ENCODE data around the gene EFNA2. TPM values are rescaled to one million over a fixed set of nuclear protein-coding genes. Genes with fewer than 3 reads are reported as not detected.

The EFNA2 gene
- total and polyA plus RNA-seq, 2 of the 4 experiments (the other 2 are of a cell fraction): not detected

GRCh38 chr19:1245494-1246264 is 40.0 kb upstream of the EFNA2 start:
- H2AK5ac ChIP-seq (ENCODE audit: low read depth, low read length): peak overlapping the region; percentile 81
- no peak for TF ChIP-seq RFX5 (IDR thresholded peaks at IDR 0.05; ENCODE audit: low read depth, low read length)
- TF ChIP-seq NFE2L2 (IDR thresholded peaks at IDR 0.05; ENCODE audit: low read depth, low read length): no peak
- no peak for TF ChIP-seq RAD21 (IDR thresholded peaks at IDR 0.05; ENCODE audit: low read length)
- no peak for TF ChIP-seq CHD1 (IDR thresholded peaks at IDR 0.05; ENCODE audit: low read depth, low read length)
- TF ChIP-seq CEBPB (IDR thresholded peaks at IDR 0.05; ENCODE audit: low read depth, low read length): no peak
- TF ChIP-seq BHLHE40 (IDR thresholded peaks at IDR 0.05; ENCODE audit: low read depth, low read length): no peak
- no peak for TF ChIP-seq POLR2A (IDR thresholded peaks at IDR 0.05; ENCODE audit: low read depth, low read length)
- TF ChIP-seq FOS (IDR thresholded peaks at IDR 0.05; ENCODE audit: low read depth, low read length): no peak
- TF ChIP-seq RCOR1 (IDR thresholded peaks at IDR 0.05; ENCODE audit: insufficient replicate concordance, low read length): no peak
- no peak for TF ChIP-seq ELK1 (IDR thresholded peaks at IDR 0.05; ENCODE audit: borderline replicate concordance, low read depth, low read length)
- H2BK120ac ChIP-seq (ENCODE audit: low read depth, low read length): no peak overlapping the region
- ChIA-PET POLR2A (ENCODE audit: unreplicated experiment) (interaction anchor here (4.2 kb wide), 1 partner anchor 24 kb away, joined by 62 read pairs; the partner anchor contains the start of gene CIRBP), CTCF (interaction anchor here (1.9 to 3.1 kb wide), 2 partner anchors 10 to 21 kb away, joined by 7 to 64 read pairs; no protein-coding TSS in a partner anchor)
- H3K36me3 ChIP-seq (ENCODE audit: control insufficient read depth, insufficient read depth, low read length): peaks cover 4% of the 10 kb centered on the region; the same call in 1 of the 2 replicates
- peaks cover 34% of the 10 kb centered on the region for H4K20me1 ChIP-seq (ENCODE audit: insufficient read depth, low read length)
- no peak overlapping the region for H4K5ac ChIP-seq (ENCODE audit: low read depth, low read length)
- in situ Hi-C loops (cut with MboI; ENCODE audit: low sequenced_read_pairs): no loop called here
- dilution Hi-C loops (cut with HindIII; ENCODE audit: low sequenced_read_pairs, unreplicated experiment): no loop called here
- DNase-seq: no peak
- no peaks in the 10 kb centered on the region for H3K9me1 ChIP-seq (ENCODE audit: insufficient read depth, low read length)
- intact Hi-C loops (cut with micrococcal nuclease): no loop called here
- no peak overlapping the region for H3K9ac ChIP-seq (ENCODE audit: low read depth, low read length)
- no peak overlapping the region for H2BK15ac ChIP-seq (ENCODE audit: low read depth, low read length)
- BruUV-seq (replicated peaks): no TSS peak
- H3K23ac ChIP-seq (ENCODE audit: low read depth, low read length): no peak overlapping the region
- H2BK5ac ChIP-seq (ENCODE audit: low read depth, low read length, poor library complexity, severe bottlenecking): no peak overlapping the region
- H3K56ac ChIP-seq (ENCODE audit: extremely low read depth, insufficient read depth, low read length): no peak overlapping the region; the same call in 1 of the 2 replicates
- no peak overlapping the region for H3K4ac ChIP-seq (ENCODE audit: low read depth, low read length)
- no peak overlapping the region for H3K4me2 ChIP-seq (ENCODE audit: low read depth, low read length)
- H3K4me1 ChIP-seq (ENCODE audit: control insufficient read depth, insufficient read depth, low read length): peaks cover 19% of the 10 kb centered on the region
- peak overlapping the region; percentile 35; the same call in 1 of the 2 replicates for H3K27ac ChIP-seq (ENCODE audit: insufficient read depth, low read length)
- H2AFZ ChIP-seq (replicated peaks; ENCODE audit: low read length, poor library complexity): peak overlapping the region; percentile 51
- H2AK9ac ChIP-seq (replicated peaks; ENCODE audit: low read depth, low read length, poor library complexity): peak overlapping the region; percentile 97
- 94% methylated on average over 10 of the region's 26 CpGs; no CpG with 5 or more reads in 1 of the 2 experiments for WGBS, 2 experiments (ENCODE audit: extremely low coverage in 2 of 2, insufficient read length in 1 of 2)
- H3K14ac ChIP-seq (replicated peaks; ENCODE audit: low read depth, low read length): no peak overlapping the region
- H3K18ac ChIP-seq (ENCODE audit: low read depth, low read length): no peak overlapping the region
- H4K91ac ChIP-seq (ENCODE audit: insufficient read depth, low read depth, low read length): no peak overlapping the region; the same call in 1 of the 2 replicates
- ATAC-seq (ENCODE audit: low read depth): no peak
- H2BK20ac ChIP-seq (ENCODE audit: low read depth, low read length): no peak overlapping the region
- no peak overlapping the region; a peak in 1 of 4 replicates for H4K8ac ChIP-seq (ENCODE audit: low read depth in 2 of 2, low read length in 2 of 2)
- no peaks in the 10 kb centered on the region for H3K9me3 ChIP-seq (ENCODE audit: control insufficient read depth, insufficient read depth, low read length)
- peaks cover 4 to 54% of the 10 kb centered on the region in 2 experiments; a peak in 2 of 4 replicates for H3K79me1 ChIP-seq (ENCODE audit: low read depth in 1 of 2, low read length in 2 of 2)
- no peaks in the 10 kb centered on the region for H3K27me3 ChIP-seq (ENCODE audit: control insufficient read depth, insufficient read depth, low read length)
- H3K4me3 ChIP-seq (ENCODE audit: insufficient read depth, low read depth, low read length): no peak overlapping the region

Measured in IMR-90 (cell line).